Measurements from ENCODE around the gene PPIE.

- TF ChIP-seq CTCF (IDR thresholded peaks at IDR 0.05 in 2 of 3, conservative IDR thresholded peaks at IDR 0.05 in 1 of 3; ENCODE audit: borderline replicate concordance in 1 of 3, insufficient read depth in 1 of 3, low read depth in 2 of 3, low read length in 2 of 3) (no peak), ELF1 (IDR thresholded peaks at IDR 0.05; ENCODE audit: borderline replicate concordance, low read depth) (no peak), ZNF274 (IDR thresholded peaks at IDR 0.05; ENCODE audit: low read depth, low read length) (no peak), EZH2phosphoT487 (IDR thresholded peaks at IDR 0.05; ENCODE audit: borderline replicate concordance) (no peak), REST (IDR thresholded peaks at IDR 0.05; ENCODE audit: low read depth) (no peak), MAX (IDR thresholded peaks at IDR 0.05) (no peak), SIN3A (IDR thresholded peaks at IDR 0.05; ENCODE audit: low read depth) (no peak), POLR2A (IDR thresholded peaks at IDR 0.05; ENCODE audit: borderline replicate concordance, extremely low read depth, insufficient read depth, insufficient read length) (no peak), SRF (IDR thresholded peaks at IDR 0.05; ENCODE audit: low read depth) (no peak), FOSL1 (IDR thresholded peaks at IDR 0.05; ENCODE audit: low read depth) (no peak), ZFX (IDR thresholded peaks at IDR 0.05) (no peak)
These were observed 1.0 kb upstream of the PPIE start for GRCh38 chr1:39737546-39738169.

Data from HCT116 (cell line).